ENCODE measurements around the gene ARHGAP23. TPM values are rescaled to one million over a fixed set of nuclear protein-coding genes. Genes with fewer than 3 reads are reported as not detected.

The ARHGAP23 gene
- total and polyA plus RNA-seq, 10 of the 15 experiments (the other 5 are each of a cell fraction or from before 2014, with no cell fraction given), result 0.23 to 5.8 (median 2.1) TPM

GRCh38 chr17:38425744-38426143 lies 2.5 kb upstream of the ARHGAP23 start:
- SMC1A ChIA-PET (ENCODE audit: uncharacterized antibody, unreplicated experiment), result no interaction called here
- intact Hi-C loops (cut with micrococcal nuclease; ENCODE audit: unreplicated experiment) (loop anchor here (10.0 kb wide), 1 partner anchor 159 kb away; no protein-coding TSS in a partner anchor), in situ Hi-C loops (cut with MboI) (no loop called here)
- CTCF ChIA-PET, result interaction anchor here (1.0 to 3.0 kb wide), 7 partner anchors 8 to 241 kb away, joined by 3 to 10 read pairs (median 4); no protein-coding TSS in a partner anchor
- Histone ChIP-seq H3K27ac (ENCODE audit: control insufficient read depth, insufficient read depth) (no peak overlapping the region), H3K36me3 (ENCODE audit: control insufficient read depth in 2 of 2, insufficient read depth in 2 of 2, low read length in 1 of 2) (no peaks in the 10 kb centered on the region), H3K4me1 (ENCODE audit: control insufficient read depth, insufficient read depth, low read length) (peaks cover 4% of the 10 kb centered on the region), H3K27me3 (replicated peaks in 1 of 2; ENCODE audit: control insufficient read depth in 2 of 2, insufficient read depth in 2 of 2, low read length in 1 of 2) (peaks cover 0 to 4% of the 10 kb centered on the region in 2 experiments; a peak in 1 of 4 replicates), H3K79me2 (ENCODE audit: control insufficient read depth, insufficient read depth, low read length) (no peaks in the 10 kb centered on the region), H3K4me2 (ENCODE audit: control insufficient read depth, insufficient read depth) (no peak overlapping the region), H3K9me3 (replicated peaks; ENCODE audit: control insufficient read depth, insufficient read depth, low read length) (no peaks in the 10 kb centered on the region), H3K9ac (ENCODE audit: control insufficient read depth, insufficient read depth, low read length) (no peak overlapping the region), H3K4me3 (no peak overlapping the region), H2AFZ (ENCODE audit: control insufficient read depth, low read depth, low read length) (no peak overlapping the region), H4K20me1 (ENCODE audit: control insufficient read depth, insufficient read depth) (no peaks in the 10 kb centered on the region)
- WGBS (ENCODE audit: insufficient coverage, insufficient replicate concordance, low lambda C conversion rate, missing lambda C conversion rate), result 58% methylated on average over 6 of the region's 9 CpGs
- DNase-seq (ENCODE audit: low read depth, low spot score), result no peak
- RAD21 ChIA-PET (ENCODE audit: unreplicated experiment), result interaction anchor here (0.7 to 1.5 kb wide), 3 partner anchors 40 to 243 kb away, joined by 3 to 7 read pairs (median 3); no protein-coding TSS in a partner anchor
- no TSS peak for BruUV-seq (replicated peaks)
- no peak for ATAC-seq
- TF ChIP-seq POLR2AphosphoS5 (IDR thresholded peaks at IDR 0.05; ENCODE audit: low read length) (no peak), USF2 (IDR thresholded peaks at IDR 0.05; ENCODE audit: borderline replicate concordance, low read depth, low read length) (no peak), RAD21 (IDR thresholded peaks at IDR 0.05; ENCODE audit: insufficient read depth, low read depth, low read length) (no peak), RFX5 (IDR thresholded peaks at IDR 0.05; ENCODE audit: low read depth, low read length) (no peak), IRF3 (IDR thresholded peaks at IDR 0.05) (no peak), GATAD2B (conservative IDR thresholded peaks at IDR 0.05; ENCODE audit: low read depth) (no peak), ATF7 (IDR thresholded peaks at IDR 0.05; ENCODE audit: low read depth) (no peak), WRNIP1 (IDR thresholded peaks at IDR 0.05; ENCODE audit: borderline replicate concordance, low read depth, low read length) (no peak), KDM1A (IDR thresholded peaks at IDR 0.05; ENCODE audit: borderline replicate concordance) (no peak), FOXM1 (IDR thresholded peaks at IDR 0.05; ENCODE audit: low read depth, low read length) (no peak), MTA3 (IDR thresholded peaks at IDR 0.05; ENCODE audit: borderline replicate concordance, low read length) (no peak), PAX5 (IDR thresholded peaks at IDR 0.05; ENCODE audit: borderline replicate concordance, low read depth, low read length) (no peak), MLLT1 (IDR thresholded peaks at IDR 0.05) (no peak)
- FAIRE-seq, result no peak
- POLR2A ChIA-PET, result interaction anchor here (0.7 to 1.1 kb wide), 2 partner anchors 47 to 61 kb away, joined by 4 to 5 read pairs; no protein-coding TSS in a partner anchor
